ENCODE data around the gene OTOP2.

DNA sequence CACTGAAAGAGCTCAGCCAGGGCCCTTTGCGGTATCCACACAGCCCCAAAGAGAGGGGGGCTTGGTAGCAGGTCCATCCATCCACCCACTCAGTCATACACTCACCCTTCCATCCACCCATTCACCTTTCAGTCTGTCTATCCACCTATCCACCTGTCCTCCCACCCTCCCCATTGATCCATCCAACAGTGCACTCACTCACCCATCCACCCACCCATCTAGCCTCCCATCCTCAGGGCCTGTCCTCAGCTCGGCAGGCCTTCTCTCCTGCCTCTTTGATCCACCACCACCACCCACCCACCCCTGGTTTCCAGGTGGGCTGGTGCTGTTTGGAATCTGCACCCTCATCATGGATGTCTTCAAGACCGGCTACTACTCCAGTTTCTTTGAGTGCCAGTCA, 1.2 kb downstream of the OTOP2 start:
- TF ChIP-seq POLR2AphosphoS5 (IDR thresholded peaks at IDR 0.05) (no peak), CTCF (IDR thresholded peaks at IDR 0.05) (no peak), POLR2A (IDR thresholded peaks at IDR 0.05) (no peak)

All from transverse colon (tissue), 4 donors.